HG03159 (cell line): ENCODE measurements around the gene MAPKAP1.

Experiments
- ATAC-seq: cut with Tn5 transposase; IDR thresholded peaks from one replicate; pipeline ENCODE4 v1.9.1; 2021; ENCODE audit warnings: mild to moderate bottlenecking, moderate library complexity; ENCODE audit not compliant: unreplicated experiment

Gene MAPKAP1

DNA sequence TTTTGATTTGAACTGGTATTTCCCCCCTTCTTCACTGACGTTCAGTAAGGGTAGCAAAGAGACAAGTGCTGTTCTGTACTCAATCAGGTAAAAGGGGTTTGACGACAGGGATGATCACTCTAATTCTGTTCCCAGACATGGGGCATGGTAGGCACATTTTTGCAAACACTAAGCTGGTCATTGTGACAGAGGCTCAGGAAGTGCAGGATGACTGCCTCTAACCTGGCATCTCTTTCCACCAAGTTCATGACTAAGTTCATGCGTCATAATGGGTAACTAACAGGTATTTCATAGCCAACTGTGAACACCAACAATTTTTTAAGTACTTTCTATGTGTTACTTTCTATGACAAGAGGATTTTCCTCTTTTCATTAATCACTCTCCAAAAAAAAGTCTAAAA is 166.5 kb downstream of the MAPKAP1 start:
- ATAC-seq: no peak

DNA sequence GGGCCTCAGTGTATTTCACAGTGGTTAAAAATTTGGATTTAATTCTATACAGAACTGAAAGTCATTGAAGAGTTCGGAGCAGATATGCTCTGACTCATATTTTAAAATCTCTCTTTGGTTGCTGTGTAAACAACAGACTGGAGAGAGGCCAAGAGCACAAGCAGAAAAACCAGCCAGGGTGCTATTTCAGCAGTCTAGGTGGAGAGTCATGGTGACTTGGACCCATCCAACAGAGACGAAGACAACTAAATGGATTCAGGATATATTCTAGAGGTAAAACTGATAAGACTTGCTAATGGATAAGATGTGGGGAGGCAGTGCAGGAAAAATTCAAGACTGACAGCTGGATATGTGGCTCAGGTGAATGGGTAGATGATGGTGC is 168.9 kb downstream of the MAPKAP1 start:
- ATAC-seq: no peak

DNA sequence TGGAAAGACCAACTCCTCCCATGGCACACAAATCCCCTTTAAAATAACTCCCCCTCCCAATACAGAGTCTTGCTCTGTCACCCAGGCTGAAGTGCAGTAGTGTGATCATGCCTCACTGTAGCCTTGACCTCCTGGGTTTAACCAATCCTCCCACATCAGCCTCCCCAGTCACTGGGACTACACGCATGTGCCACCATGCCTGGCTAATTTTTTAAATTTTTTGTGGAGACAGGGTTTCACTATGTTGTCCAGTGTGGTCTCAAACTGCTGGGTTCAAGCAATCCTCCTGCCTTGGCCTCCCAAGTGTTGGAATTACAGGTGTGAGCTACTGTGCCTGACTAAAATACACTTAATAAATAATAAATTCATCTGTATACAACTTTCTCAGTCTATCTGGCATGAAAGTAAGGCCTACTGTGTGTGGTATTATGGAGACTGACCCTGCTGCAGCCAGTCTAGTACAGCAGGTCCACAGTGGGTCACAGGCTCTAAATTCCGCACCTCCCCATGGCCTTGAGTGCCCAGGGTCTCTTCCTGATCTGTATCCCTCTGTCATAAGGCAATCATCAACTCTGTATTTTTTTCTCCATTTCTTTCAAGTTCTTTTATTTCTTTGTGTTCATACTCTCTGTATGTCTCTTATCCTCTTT is 169.4 kb downstream of the MAPKAP1 start:
- no peak for ATAC-seq

DNA sequence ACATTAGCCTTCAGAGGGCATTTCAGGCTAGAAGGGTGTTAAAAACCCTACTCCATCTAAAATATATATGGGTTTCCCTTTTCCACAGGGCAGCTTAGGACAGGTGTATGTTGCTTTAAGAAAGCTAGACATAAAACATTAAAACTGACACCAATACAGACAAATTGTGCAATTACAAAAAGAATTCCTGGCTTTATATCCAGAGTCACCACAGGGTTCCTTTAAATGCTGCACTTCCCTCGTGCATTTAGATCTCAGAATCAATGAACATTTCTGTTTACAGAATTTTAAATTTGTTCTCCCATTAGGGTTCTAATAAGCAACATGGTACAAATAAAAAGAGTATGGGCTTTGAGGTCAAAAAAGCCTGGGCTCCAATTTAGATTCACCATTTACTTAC is 170.2 kb downstream of the MAPKAP1 start:
- no peak for ATAC-seq

DNA sequence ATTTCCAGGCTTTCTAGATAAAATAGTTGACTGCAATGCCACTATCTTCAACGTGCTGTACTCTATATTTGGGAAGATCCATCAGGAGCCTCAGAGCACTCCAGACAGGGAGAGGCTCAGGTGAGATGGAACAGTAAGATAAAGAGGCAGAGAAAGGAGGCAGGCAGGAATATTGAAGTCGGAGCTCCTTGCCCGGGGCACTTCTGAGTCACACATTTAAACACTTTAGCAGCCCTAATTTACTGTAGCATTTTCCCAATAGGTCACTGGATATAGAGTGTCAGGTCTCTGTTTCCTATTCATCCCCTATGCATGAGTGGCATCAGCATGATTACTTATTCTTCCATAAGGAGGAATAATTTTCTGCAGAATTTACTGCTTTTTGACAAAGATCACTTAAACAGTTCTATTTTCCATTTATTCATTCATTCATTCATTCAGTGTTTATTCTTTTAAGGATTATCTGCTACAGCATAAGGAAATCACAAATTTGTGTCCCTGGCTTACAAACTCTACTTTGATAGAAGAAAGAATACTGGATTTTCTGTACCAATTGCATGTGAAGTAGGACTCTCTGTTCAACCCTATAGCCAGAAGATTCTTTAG is 170.7 kb downstream of the MAPKAP1 start:
- no peak for ATAC-seq

DNA sequence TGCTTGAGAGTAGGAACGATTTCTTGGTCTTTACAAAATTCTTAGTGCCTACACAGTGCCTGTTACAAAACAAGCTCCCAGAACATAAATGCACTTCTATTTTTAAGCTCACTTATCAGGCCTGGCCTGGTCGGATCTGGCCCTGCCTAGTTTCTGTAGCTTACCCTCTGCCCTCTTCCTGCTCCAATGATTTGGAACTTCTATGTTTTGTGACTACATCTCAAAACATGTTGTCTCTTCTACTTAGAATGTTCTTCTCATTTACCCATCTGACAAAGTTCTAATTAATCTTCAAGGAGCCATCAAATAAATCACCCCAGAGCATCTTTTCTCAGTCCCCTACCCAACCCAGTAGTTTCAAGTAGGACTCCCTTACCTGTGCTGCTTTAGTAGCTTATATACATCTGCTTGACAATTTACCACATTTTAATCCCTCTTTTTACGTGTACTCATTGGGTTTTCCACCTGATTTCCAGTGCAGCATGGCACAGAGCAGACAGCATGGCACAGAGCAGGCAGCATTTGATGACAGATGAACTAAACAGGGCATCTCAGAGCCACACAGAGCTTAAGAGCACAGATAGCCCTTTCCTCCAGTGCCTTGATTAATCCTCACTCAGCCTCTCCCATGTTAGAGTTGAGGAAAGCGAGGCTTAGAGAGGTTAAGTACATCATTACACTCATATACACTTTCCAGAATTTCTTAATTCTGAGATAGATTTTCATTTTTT is 171.9 kb downstream of the MAPKAP1 start:
- no peak for ATAC-seq

DNA sequence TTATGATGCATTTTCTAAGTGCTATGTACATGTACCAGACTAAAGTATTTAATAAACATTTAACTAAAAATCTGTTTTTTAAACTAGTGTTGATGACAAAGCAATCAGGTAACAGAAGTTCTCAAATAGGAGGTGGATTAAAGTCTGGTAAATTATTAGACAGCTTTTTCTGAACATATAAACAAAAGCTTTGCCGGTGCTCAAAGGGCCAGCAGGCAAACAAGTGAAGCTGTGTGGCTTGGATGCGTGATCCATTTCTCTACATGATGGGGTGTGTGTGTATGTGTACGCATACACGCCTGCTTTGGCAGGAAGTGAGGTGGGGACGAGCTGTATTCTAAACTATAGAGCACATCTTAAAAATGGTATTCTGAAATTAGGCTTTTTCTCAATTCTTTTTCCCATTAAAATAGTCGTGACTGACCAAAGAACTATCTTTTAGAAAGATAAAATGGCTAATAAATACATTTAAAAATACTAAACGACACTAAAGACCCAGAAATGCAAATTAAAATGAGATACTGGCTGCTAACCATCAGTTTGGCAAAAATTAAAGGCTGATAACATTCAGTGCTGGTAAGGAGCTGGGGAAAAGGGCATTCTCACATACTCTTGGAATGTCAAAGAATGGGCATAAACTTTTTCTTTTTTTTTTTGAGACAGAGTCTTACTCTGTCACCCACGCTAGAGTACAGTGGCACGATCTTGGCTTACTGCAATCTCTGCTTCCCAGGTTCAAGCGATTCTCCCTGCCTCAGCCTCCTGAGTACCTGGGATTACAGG is 174.0 kb downstream of the MAPKAP1 start:
- ATAC-seq: no peak

DNA sequence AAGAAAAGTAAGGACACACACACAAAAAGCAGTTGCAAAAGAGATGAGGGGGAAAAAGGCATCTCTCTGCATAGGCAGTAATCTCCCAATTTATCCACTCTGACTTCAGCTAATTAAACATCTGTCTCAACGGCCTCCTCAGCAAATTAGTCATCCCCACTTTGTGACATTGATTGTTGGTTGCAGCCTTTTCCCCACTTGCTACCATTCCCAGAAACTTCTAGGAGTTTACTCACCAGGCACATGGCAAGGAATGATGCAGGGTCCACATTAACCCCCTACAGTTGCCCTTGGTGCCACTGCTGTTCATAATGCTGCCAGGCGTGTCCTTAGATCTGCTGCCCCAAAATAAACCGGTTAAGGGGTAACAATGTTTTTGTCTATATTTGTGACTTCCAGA is 174.6 kb downstream of the MAPKAP1 start:
- ATAC-seq: no peak

DNA sequence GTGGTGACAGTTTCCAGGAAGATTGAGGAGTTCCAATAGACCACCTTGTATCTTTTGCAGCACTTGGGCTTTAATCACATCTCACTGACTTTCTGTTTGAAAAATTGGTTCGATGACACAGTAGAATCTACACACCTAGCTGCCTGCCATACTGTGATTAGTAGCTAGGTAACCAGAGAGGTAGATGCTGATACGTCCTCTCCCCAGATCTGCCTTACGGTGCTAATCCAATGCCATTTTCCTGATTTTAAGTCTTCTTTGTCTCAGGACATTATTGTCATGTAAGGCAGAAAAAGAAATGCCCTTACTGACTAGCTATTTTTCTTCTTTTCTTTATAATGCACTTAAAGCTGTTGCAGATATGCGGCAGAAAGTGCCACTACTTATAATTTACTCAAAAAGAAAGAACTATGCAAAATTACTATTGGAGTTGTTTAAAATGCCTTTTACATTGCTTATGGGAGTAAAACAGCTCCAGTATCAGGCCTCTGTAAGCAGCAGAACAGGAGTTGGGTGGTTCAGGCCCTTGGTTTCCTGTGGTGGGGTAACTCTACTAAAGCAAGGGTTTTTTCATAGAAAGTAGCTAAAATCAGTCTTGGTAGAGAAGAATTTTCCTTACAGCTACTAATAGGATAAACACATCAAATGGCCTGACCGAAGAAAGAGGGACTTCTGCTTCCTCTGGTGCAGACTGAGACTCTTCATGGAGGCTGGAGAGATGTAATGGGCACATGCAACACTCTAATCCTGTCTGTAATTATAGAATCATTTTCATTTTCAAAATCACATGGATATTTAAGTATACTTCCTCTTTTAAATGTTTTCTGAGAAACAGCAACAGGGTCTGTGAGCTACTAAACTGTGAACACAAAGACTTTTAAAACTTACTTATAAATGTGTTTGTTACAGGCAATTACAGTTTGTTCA is 177.2 kb downstream of the MAPKAP1 start:
- ATAC-seq: peak; percentile 68

DNA sequence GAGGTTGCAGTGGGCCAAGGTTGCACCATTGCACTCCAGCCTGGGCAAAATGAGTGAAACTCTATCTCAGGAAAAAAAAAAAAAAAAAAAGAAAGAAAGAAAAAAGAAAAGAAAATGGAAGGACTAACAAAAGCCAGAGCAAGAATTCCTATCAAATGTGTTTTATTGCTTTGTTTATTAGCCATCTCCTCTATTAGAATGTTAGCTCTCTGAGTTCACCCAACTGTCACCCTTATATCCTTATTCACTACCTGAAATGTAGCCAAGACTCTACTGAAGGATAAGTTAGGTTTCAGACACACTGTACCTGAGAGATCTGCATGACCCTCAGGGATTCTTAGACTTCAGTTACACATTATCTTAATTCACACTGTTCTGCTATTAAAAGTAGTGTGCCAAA is 177.9 kb downstream of the MAPKAP1 start:
- no peak for ATAC-seq

DNA sequence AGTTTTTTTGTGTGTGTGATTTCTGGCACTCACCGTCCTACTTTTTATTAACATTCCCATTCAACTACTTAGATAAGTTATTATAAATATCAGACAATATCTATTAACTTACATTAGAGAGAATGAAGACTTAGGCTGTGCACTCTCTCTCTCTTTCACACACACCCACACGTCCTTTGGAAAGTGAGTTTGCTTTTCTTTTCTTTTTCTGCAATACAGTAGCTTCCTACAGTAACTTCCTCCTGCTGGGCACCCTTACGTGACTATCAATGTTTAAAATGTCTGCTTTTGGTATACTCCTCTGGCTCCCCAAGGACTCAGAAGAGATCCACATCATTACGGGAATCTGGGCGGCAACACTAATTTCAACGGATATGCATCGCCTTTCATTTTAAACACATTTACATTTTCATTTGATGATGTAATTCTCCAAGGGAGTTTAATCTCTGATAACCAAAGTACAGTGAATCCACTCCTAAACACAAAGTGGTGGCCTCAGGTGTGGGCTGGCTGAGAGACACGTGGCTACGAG is 179.5 kb downstream of the MAPKAP1 start:
- no peak for ATAC-seq

DNA sequence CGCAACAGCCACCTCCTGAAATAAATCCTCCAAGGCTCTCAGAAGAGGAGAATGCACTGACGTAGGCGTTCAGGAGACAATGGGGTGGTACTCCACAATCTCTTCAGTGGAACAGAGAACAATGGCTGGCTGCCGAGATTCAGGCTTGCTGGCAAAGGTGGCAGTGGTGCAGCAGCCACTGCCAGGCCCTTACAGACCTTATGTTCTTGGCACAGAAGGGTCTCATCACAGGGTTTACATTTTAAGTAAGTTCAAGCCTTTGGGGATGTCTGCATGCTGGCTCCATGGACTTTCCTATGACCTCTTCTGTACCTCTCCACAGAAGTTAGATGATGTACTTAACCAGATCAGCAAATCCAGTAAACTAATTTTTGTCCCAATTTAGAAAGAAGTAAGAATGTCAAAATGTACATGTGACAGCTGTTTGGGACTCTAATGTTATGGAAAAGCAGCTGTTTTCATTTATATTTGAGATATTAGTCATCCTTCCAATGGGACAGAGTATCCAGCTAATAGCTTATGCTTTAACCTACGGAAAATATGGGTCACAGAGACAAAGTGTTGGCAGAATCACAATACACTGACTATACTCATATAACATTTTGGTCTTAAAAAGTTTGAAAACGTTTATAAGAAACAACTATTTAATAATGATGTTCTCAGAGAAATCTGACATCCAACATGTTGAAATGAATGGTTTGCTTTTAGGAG is 180.9 kb downstream of the MAPKAP1 start:
- ATAC-seq: no peak

DNA sequence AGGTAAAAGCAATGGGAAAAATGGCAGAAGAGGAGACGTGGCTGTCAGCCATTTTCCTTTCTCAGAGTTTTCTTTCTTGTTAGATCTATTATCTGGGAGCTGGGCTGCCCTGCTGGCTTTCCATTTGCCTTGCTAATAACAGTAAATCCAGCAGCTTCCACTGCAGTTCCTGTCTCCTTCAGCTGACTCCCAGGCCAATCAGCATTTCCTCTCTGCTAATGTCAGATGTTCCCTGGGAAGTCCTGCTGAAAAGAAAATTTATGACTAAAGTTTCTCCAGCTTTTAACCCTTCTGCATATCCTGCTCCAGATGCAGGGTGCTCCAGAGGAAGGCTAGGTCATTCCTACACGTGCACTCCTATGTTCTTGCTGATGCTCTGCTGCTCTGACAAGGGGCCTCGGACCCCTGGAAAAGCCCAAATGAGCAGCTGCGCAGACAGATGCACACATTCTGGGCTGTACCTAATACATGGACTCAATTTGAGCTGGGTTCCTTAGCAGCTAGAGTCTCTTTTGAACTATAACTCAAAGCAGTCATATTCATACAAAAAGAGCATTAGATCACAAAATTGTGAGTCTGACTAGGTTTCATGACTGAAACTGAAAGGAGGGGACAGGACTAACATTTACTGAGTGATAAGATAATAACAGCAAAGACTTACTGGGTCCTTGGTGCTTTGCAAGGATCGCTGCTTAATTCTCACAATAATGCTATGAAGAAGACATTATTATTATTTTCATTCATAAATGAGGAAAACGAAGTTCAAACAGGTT is 182.2 kb downstream of the MAPKAP1 start:
- ATAC-seq: no peak

DNA sequence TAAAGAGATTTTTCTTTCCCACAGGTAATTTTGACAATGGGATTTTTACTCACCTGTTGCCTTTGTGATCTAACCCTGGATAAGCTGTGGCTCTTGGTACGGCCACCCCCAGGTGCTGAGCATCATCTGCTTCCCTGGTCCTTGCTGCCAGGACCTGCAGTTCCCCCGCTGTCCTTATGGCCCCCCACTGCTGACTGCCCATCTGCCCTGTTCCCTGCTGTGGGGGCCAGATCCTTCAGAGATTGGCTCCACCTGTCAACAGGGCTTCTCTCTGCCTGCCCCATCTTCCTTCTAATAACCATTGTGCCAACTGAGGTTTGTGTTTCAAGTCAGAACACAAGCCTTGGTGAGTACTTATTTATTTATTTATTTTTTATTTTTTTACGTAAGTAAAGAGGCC is 183.3 kb downstream of the MAPKAP1 start:
- no peak for ATAC-seq

DNA sequence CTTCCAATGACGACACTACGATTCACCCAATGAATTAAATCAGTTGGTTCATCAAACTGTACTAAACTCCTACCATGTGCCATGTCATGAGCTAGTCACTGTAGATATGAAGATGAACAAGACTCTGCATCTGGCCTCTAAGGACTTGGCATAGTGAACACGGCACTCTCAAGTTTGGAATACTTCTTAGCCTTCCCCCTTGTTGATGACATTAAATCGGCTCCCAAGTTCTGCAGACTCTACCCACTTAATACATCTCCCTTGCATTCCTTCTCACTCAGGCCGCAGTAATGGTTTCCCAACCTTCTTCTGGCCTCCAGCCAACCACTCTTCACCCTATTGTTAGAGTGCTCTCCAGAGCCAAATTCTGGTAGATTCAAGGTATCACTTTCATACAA is 184.7 kb downstream of the MAPKAP1 start:
- ATAC-seq: no peak

DNA sequence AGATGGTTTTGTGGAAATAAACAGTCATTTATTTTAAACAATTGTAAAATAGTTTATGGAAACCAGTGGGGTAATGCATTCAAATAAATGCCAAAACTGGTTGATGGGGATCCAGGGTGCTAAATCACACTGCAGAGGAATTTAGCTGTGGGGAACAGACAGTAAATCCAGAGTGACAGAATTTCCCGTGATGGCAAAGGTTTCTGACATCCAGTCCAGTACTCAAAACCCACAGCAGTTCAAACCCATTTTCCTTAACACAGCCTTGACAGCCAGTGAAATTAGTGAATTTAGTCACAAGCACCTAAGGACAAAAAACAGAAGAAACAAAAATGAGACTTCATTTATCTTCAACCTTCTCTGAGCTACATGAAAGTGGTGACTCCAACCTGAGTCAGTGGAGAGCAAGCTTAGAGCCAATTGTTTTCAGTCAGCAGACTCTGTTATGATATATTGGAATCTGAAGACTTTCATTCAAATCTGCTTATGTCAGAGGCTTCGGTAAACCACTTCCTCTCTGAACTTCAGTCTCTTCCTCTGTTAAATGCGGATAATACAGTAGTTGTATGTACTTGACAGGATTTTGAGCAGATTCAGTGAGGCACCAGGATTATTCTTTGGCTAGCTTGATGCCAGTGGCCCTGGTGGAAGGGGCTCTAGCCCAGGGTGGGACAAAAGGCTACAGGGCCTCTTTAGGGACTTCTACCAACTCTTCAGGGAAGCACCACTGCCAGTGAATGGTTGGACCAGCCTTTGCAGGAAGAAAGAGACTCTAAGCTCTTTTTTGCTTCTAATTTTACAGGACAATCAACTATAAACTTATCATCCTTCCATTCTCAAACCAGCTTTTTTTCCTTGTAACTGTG is 185.3 kb downstream of the MAPKAP1 start:
- no peak for ATAC-seq

DNA sequence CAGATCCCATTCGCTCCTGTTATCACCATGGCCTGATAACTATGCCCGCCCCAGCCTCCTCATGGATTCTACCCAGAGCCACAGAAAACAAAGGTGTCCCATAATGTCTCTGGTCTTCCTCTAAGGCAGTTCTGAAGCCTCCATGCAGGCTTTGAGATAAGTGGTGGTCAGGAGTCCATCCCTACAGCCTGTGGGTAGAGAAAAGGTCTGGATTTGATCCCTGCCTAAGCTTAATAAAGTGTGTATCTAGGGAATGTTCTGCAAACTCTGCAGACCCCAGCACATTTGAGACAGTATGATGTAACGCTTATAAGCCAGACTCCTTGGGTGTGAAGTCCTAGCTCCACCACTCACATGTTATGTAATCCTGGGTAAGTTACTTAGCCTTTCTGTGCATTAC is 187.3 kb downstream of the MAPKAP1 start:
- no peak for ATAC-seq

DNA sequence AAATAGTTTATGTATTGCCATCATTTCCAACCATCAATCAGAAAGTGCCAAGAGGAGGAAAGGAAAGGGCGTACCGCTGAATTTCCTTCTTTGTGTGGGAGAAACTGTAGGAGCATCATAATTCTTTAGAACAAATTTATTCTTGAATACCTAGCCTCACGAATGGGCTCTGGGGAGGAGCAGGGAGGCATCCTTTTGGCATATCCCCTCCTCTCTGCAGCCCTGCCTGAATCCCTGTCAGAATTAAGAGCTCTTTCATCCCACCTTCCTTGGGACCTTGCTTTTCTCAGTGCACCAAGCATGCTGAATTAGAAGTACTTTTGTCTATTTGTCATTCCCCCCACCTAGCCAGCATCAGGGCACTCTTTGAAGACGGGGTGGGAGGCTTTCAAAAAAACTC is 189.4 kb downstream of the MAPKAP1 start:
- ATAC-seq: no peak
